COR-L47 (cell line): Measurements from ENCODE around the gene ZNF133.
A peak's percentile ranks its signal among the peaks of the same experiment; 100 is the strongest.
"Not testable (repeated sequence)": the region's sequence is repeated elsewhere in the genome, so short reads cannot be mapped to it uniquely, and the experiment has no call there.

Experiments used
- DNase-seq: peaks from one replicate; lab custom pipeline; 2025; lab: John Stamatoyannopoulos, UW

ZNF133 gene

GRCh38 chr20:18287915-18288748, at the start of gene ZNF133:
Gene ZNF133, plus strand, starts transcription at chr20:18288527. Its CDS starts 17,160 bp downstream, at chr20:18305687.
- peak; percentile 91 for DNase-seq

GRCh38 chr20:18240997-18241396, 47.3 kb upstream of the ZNF133 start:
- no peak for DNase-seq

- DNase-seq = no peak
These were observed 44.5 kb upstream of the ZNF133 start for GRCh38 chr20:18243802-18244201.

GRCh38 chr20:18248545-18248944, 39.8 kb upstream of the ZNF133 start:
- not testable (repeated sequence) for DNase-seq

- DNase-seq = no peak
These were observed 38.1 kb upstream of the ZNF133 start for GRCh38 chr20:18250217-18250616.

GRCh38 chr20:18252597-18253451, 35.5 kb upstream of the ZNF133 start:
- no peak for DNase-seq

- DNase-seq = no peak
These were observed 33.7 kb upstream of the ZNF133 start for GRCh38 chr20:18254615-18255014.

GRCh38 chr20:18255526-18255925, 32.8 kb upstream of the ZNF133 start:
- no peak for DNase-seq

GRCh38 chr20:18256440-18257090, 31.8 kb upstream of the ZNF133 start:
- no peak for DNase-seq

GRCh38 chr20:18258126-18258860, 30.0 kb upstream of the ZNF133 start:
- no peak for DNase-seq

GRCh38 chr20:18259730-18260129, 28.6 kb upstream of the ZNF133 start:
- no peak for DNase-seq

GRCh38 chr20:18263723-18264122, 24.6 kb upstream of the ZNF133 start:
- peak; percentile 13 for DNase-seq

- DNase-seq = no peak
These were observed 22.9 kb upstream of the ZNF133 start for GRCh38 chr20:18265441-18265840.

GRCh38 chr20:18266282-18266681, 22.0 kb upstream of the ZNF133 start:
- DNase-seq = no peak

GRCh38 chr20:18267815-18268214, 20.5 kb upstream of the ZNF133 start:
- no peak for DNase-seq

- DNase-seq = no peak
These were observed 17.2 kb upstream of the ZNF133 start for GRCh38 chr20:18271160-18271559.

GRCh38 chr20:18272451-18272850, 15.9 kb upstream of the ZNF133 start:
- DNase-seq = no peak

- DNase-seq = no peak
These were observed 14.6 kb upstream of the ZNF133 start for GRCh38 chr20:18273738-18274137.

GRCh38 chr20:18275960-18276359, 12.4 kb upstream of the ZNF133 start:
- not testable (repeated sequence) for DNase-seq

- DNase-seq = peak; percentile 69
These were observed 11.5 kb upstream of the ZNF133 start for GRCh38 chr20:18276821-18277220.

GRCh38 chr20:18279242-18279641, 9.1 kb upstream of the ZNF133 start:
- no peak for DNase-seq
